Fibroblast of skin of abdomen (primary cell): ENCODE measurements around the gene NECAB3.

ENCODE experiments used
- DNase-seq: peaks from one replicate; pipeline ENCODE4 v3.0.0-alpha.2; 2013

Gene NECAB3

GRCh38 chr20:33609504-33609903 lies 64.7 kb downstream of the NECAB3 start:
- DNase-seq: no peak
